HG02571 (cell line): ENCODE data around the gene POLN.

Experiments used
- ATAC-seq: cut with Tn5 transposase; IDR thresholded peaks from one replicate; pipeline ENCODE4 v1.9.1; 2021; ENCODE audit warnings: mild to moderate bottlenecking, moderate library complexity; ENCODE audit not compliant: unreplicated experiment

POLN gene

GRCh38 chr4:2241410-2242353, at the start of gene POLN, which contains the start of gene HAUS3:
POLN (minus strand) TSS chr4:2242121; CDS start chr4:2229231, 12,890 bp downstream.
HAUS3 (minus strand) TSS chr4:2242121; CDS start chr4:2240946, 1,175 bp downstream.
- peak; percentile 84 for ATAC-seq

DNA sequence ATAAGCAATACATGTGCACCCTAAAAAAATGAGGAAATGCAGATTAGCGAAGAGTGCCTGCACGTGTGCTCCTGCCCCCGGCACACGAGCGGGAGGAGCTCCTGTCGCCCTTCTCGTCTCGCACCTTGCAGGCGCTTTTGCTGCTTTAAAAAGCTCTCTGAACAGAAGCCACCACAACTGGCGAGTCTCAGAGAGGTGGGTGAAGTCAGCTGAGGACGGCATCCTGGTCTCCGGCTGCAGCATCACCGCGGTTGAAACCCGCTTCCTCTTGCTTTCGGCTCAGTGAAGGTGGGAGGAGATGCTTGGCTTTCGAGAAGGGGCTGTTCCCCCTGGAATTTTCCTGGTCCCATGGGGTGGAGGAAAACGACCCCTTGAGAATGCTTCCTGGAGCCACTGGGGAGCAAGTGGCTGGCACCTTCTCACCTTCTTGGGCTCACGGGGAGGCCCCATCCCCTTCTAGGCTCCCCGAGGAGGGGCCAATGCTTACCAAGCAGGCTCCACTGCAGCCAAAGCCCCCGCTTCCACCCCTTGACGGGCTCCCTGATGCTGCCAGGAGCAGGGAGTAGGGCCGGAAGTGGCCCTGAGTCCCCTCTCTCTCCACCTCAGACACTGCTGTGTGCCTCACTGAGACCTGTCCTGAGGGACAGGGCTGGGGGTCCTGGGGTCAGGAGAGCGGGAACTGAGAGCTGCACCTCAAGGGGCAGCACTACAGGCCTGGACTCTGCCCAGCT, 49.2 kb upstream of the POLN start:
- ATAC-seq, result no peak

DNA sequence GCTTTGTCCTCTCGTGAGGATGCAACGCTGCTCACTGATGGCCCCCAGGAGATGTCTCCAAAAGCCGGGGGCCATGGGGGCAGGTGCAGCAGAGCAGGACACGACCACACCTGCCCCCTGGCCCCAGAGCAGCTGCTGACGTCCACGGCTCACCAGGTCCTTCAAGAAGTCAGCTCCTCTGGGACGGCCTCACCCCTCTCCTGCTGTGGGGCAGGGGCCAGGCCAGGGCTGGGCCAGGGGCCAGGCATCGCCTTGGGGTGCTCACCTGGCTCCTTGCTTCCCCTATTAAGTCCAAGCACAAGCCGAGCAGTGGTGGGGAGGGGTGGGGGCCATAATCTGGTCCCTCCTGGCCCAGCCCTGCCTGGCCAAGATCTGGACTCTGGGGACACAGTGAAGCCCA, 48.6 kb upstream of the POLN start:
- no peak for ATAC-seq

GRCh38 chr4:2289955-2290333, 48.0 kb upstream of the POLN start:
- ATAC-seq, result no peak

GRCh38 chr4:2289311-2289954, 47.5 kb upstream of the POLN start:
- ATAC-seq, result no peak

GRCh38 chr4:2288051-2288541, 46.2 kb upstream of the POLN start:
- no peak for ATAC-seq

DNA sequence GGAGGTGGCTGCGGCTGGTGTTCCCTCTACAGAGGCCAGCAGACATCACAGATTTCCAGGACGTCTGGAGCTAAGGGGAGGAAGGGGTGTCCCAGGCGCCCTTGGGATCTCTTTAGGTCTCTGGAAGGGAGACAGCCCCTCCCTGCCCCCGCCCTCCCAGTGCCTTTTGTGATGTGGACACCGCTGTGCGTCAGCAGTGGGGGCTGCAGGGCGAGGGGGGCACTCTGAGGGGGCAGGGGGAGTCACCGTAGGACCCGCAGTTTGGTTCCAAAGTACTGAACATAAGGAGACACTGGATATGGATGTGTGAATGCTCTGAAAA, 45.6 kb upstream of the POLN start:
- ATAC-seq, result no peak

GRCh38 chr4:2286904-2287593, 45.1 kb upstream of the POLN start:
- ATAC-seq, result no peak

DNA sequence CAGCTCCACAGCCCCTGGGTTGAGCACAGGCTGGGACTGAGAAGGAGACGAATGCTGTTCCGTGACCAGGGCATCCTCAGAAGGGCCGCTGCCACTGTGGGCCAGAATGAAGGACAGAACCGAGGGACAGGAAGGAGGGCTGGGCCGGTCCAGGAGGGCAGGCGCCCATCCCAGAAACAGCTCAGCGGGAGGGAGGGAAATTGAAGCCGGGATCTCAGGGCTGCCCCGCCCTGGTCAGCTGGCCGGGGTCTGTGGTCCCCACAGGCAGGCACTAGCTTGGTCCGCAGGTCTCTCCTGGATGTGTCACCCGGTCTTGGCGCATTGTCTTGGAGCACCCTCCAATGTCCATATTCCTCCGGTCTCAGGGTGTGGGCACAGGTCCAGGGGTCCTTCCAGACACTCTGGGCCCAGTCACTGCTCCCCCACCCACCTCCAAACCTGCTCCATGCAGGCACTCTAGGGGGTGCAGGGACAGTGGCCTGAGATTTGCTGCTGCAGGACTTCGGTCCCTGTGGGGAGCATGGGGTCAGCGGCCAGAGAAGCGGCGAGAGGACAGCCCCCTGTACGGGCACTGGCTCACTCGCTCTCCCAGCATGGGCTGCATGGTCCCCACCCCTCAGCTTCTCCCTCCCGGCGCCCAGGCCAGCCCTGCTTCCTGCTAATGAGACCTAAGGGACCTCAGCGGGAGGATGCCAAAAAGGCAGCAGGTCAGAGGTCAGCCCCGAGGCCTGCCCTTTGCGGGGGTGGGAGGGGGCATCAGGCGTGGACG, 43.9 kb upstream of the POLN start:
- no peak for ATAC-seq

DNA sequence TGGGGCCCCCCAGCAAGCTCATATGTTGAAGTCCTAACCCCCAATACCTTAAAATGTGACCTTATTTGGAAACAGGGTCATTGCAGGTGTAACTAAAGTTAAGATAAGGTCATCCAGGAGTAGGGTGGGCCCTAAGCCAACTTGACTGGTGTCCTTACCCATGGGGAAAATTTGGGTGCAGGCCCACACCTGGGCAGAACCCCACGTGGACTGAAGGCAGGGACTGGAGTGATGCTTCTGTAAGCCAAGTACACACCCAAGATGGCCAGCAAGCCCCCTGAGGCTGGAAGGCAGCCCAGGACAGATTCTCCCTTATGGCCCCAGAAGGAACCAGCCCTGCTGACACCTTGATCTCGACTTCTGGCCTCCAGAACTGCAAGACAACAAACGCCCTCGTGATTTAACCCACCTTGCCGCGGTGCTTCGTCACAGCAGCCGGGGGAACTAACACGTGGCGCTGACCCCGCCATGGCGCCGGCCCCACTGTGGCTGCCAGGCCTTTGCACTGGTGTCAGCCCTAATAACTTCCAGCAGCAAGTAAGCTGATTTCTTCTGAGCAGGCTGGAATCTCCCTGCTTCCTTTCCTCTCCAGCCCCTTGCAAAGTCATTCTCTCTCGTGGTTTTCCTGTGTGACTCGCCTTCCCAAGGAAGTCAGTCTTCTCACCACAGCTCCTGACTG, 43.2 kb upstream of the POLN start:
- ATAC-seq, result no peak

DNA sequence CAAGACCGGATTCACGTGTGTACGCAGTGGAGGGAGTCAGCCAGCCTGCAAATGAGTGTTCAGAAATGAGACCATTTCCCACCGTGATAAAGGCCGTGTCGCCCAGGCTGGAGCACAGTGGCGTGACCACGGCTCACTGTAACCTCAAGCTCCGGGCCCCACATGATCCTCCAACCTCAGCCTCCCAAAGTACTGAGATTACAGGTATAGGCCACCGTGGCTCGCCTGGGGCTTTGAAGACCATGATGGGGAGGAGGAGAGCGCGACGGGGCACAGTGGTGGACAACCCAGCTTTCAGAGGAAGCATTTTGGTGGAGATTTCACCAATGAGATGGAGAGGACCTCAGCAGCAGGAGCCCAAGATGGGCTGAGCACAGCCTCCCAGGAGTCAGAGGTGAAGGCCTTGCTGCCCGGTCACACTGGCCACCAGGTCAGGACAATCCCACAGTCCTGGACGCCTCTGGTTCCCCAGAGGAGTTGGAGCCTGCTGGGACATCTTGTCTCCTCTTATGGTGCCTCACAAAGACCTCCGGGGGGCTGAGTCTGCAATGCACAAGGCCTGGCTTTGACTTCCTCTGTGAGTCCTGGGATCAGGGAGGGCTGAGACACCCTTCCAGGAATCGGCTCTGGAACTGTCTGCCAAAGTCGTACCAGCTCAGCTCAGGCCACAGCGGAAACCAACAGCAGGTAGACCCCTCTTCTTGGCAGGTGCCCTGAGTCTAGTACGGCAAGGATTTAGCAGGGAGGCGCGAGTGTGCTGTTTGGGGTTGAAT, 42.4 kb upstream of the POLN start:
- ATAC-seq, result no peak

DNA sequence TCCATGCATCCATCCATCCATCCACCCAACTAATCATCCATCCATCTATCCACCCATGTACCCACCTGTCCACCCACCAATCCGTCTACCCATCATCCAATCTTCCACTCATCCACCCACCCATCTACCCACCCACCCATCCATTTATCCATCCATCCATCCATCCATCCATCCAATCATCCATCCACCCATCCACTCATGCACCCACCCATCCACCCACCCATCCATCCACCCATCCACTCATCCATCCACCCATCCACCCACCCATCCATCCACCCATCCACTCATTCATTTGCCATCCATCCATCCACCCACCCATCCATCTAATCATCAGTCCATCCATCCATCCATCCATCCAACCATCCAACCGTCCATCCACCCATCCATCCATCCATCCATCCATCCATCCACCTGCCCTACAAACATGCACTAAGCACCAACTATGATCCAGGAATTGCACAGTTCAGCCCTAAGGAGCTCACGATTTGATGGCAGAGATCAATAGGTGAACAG, 41.3 kb upstream of the POLN start:
- ATAC-seq, result no peak

GRCh38 chr4:2281575-2282343, 39.8 kb upstream of the POLN start:
- ATAC-seq, result no peak

- ATAC-seq, result no peak
These were observed 38.8 kb upstream of the POLN start for GRCh38 chr4:2280531-2281300.

DNA sequence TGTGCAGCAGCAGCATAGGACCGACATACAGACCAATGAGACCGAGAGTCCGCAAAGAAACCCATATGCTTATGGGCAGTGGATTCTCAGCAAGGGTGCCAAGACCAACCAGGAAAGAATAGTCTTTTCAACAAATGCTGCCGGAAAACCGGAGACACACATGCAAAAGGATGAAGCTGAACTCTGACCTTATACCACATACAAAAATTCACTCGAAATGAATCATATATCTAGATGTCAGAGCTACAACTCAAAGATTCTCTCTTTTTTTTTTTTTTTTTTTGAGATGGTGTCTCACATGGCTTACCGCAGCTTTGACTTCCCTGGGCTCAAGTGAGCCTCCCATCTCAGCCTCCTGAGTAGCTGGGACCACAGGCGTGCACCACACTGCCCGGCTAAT, 36.0 kb upstream of the POLN start:
- ATAC-seq, result no peak

DNA sequence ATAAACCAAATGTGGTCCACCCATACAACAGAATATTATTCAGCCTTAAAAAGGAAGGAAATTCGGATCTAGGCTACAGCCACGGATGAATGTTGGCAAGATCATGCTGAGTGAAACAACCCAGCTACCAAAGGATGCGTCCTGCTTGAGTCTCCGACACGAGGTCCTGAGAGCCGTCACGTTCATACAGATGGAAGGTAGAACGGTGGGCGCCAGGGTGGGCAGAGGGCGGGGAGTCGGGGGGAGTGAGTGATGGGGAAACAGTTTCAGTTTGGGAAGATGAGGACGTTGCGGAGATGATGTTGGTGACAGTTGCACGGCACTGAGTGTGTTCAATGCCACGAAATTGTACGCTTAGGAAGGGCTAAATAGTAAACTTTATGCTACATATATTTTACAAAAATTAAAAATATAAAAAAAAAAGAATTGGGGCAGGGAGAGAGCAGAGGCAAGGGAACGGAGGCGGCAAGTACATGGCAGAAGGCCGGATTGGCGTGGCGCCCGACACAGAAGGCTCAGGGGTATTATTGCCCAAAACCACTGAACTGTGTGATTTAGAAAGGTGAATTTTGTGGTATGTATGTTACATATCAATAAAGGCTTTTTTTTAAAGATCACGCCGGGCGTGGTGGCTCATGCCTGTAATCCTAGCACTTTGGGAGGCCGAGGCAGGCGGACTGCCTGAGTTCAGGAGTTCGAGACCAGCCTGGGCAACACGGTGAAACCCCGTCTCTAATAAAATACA, 34.8 kb upstream of the POLN start:
- ATAC-seq, result no peak
